HepG2 (cell line): ENCODE data around the gene ZXDA. TPM values are rescaled to one million over a fixed set of nuclear protein-coding genes. Genes with fewer than 3 reads are reported as not detected.

Experiments
- ATAC-seq: fragments of 200-7000 bp; cut with Tn5 transposase; 3 replicates; pipeline ENCODE4 v1.9.1; 2020; ENCODE audit warnings: mild to moderate bottlenecking, moderate library complexity
- BruUV-seq: library from RNA; stranded (reverse); fragments of 400-500 nt; replicated peaks from 2 replicates; lab custom pipeline; 2021; lab: Mats Ljungman, UMichigan
- CTCF ChIA-PET: fragments of 300-600 bp; formaldehyde crosslinking; extraction: SDS; loops from one replicate; lab custom pipeline; 2021; ENCODE audit warnings: low total read pairs, inconsistent platforms, low intra/inter-chr PET ratio; lab: Yijun Ruan, JAX
- POLR2A ChIA-PET: fragments of 350-600 bp; sonication (Branson Sonifier 250); formaldehyde crosslinking; loops from one replicate; lab custom pipeline; 2020; ENCODE audit warnings: antibody characterized with exemption, inconsistent platforms; lab: Yijun Ruan, JAX
- DNase-seq: peaks from one replicate; pipeline ENCODE4 v3.0.0-alpha.2; 2015; ENCODE audit warnings: low spot score
- FAIRE-seq: peaks from 3 replicates; lab custom pipeline; 2011; peaks lifted over from hg19 to GRCh38; lab: Jason Lieb, UNC
- H2AFZ ChIP-seq: one replicate; pipeline ENCODE4 v1.6.1; 2011; ENCODE audit warnings: low read length, inconsistent platforms
- H3K27ac ChIP-seq: fragments of 300-600 bp; 3 replicates; pipeline ENCODE4 v1.8.0; 2011; ENCODE audit warnings: mixed run types, mild to moderate bottlenecking, mixed read lengths, low read length, inconsistent platforms; ENCODE audit not compliant: insufficient read depth; ENCODE audit errors: extremely low read length
- H3K27me3 ChIP-seq, 2 experiments: fragments of 200-600 bp in 1 of 2; 2 replicates in 1 of 2; 3 replicates in 1 of 2; pipeline versions ENCODE4 v1.6.0 to v1.8.0; 2011; ENCODE audit warnings: low read length in 2 of 2, mild to moderate bottlenecking in 2 of 2, moderate library complexity in 2 of 2, inconsistent platforms in 1 of 2; ENCODE audit not compliant: insufficient read depth in 2 of 2, control insufficient read depth in 1 of 2
- H3K36me3 ChIP-seq, 2 experiments: fragments of 200-600 bp in 1 of 2; replicated peaks in 1 of 2; 2 replicates in 1 of 2; 3 replicates in 1 of 2; pipeline versions ENCODE4 v1.5.1 to v1.8.0; 2011; ENCODE audit warnings: low read length in 2 of 2, inconsistent platforms in 1 of 2; ENCODE audit not compliant: insufficient read depth in 2 of 2, control insufficient read depth in 1 of 2
- H3K4me1 ChIP-seq: 2 replicates; pipeline ENCODE4 v1.5.1; 2012; ENCODE audit warnings: low read length, inconsistent platforms; ENCODE audit not compliant: insufficient read depth
- H3K4me2 ChIP-seq: 2 replicates; pipeline ENCODE4 v1.6.0; 2011; ENCODE audit warnings: low read depth, low read length, inconsistent platforms
- H3K4me3 ChIP-seq, 3 experiments: fragments of 200-600 bp in 1 of 3; sonication (generic), shearing (Covaris generic) in 1 of 3; replicated peaks in 1 of 3; 2 replicates each; pipeline ENCODE4 v1.5.1; 2011 to 2016; ENCODE audit warnings: low read length in 3 of 3, inconsistent platforms in 2 of 3, low read depth in 2 of 3, mild to moderate bottlenecking in 2 of 3, control low read depth in 1 of 3, mixed read lengths in 1 of 3; ENCODE audit not compliant: insufficient read depth in 1 of 3
- H3K79me2 ChIP-seq: one replicate; pipeline ENCODE4 v1.6.1; 2011; ENCODE audit warnings: low read length, inconsistent platforms; ENCODE audit not compliant: insufficient read depth
- H3K9ac ChIP-seq: 2 replicates; pipeline ENCODE4 v1.6.0; 2011; ENCODE audit warnings: mild to moderate bottlenecking, low read depth, low read length, inconsistent platforms; ENCODE audit not compliant: insufficient read depth
- H3K9me3 ChIP-seq: 2 replicates; pipeline ENCODE4 v1.5.1; 2012; ENCODE audit warnings: mild to moderate bottlenecking, low read length
- H4K20me1 ChIP-seq: 2 replicates; pipeline ENCODE4 v1.6.0; 2011; ENCODE audit warnings: inconsistent platforms, mild to moderate bottlenecking, low read length, moderate library complexity; ENCODE audit not compliant: insufficient read depth
- AFF4 ChIP-seq: sonication (generic); formaldehyde crosslinking; IDR thresholded peaks from 2 replicates; pipeline ENCODE4 v1.4.0; 2020; ENCODE audit warnings: missing genetic modification reagents
- KLF9 ChIP-seq: IDR thresholded peaks from 2 replicates; pipeline ENCODE4 v1.6.1; 2016; ENCODE audit warnings: low read depth
- PCBP1 ChIP-seq: fragments of 200-400 bp; formaldehyde crosslinking; IDR thresholded peaks from 2 replicates; pipeline ENCODE4 v1.6.1; 2017; ENCODE audit warnings: mild to moderate bottlenecking, low read depth, low read length, borderline replicate concordance
- RARA ChIP-seq: IDR thresholded peaks from 2 replicates; pipeline ENCODE4 v1.6.1; 2016; ENCODE audit warnings: missing genetic modification reagents, missing compliant biosample characterization
- SIN3A ChIP-seq: IDR thresholded peaks from 2 replicates; pipeline ENCODE4 v1.6.1; 2011; ENCODE audit warnings: low read depth, mild to moderate bottlenecking, control low read depth, low read length, borderline replicate concordance
- ZFP62 ChIP-seq: sonication (generic); formaldehyde crosslinking; IDR thresholded peaks from 2 replicates; pipeline ENCODE4 v1.4.0; 2020; ENCODE audit warnings: missing genetic modification reagents
- ZNF260 ChIP-seq: sonication (generic); formaldehyde crosslinking; IDR thresholded peaks from 2 replicates; pipeline ENCODE4 v1.4.0; 2020; ENCODE audit warnings: missing genetic modification reagents, low read depth, mild to moderate bottlenecking, borderline replicate concordance
- ZNF350 ChIP-seq: sonication (generic); formaldehyde crosslinking; IDR thresholded peaks from 2 replicates; pipeline ENCODE4 v1.4.0; 2020; ENCODE audit warnings: mild to moderate bottlenecking, low read depth, missing genetic modification reagents, borderline replicate concordance
- WGBS: methylation state at CpG from one replicate; pipeline ENCODE4 v1.1.6; 2017; ENCODE audit warnings: low lambda C conversion rate; 5-methylcytosine and 5-hydroxymethylcytosine counted together
- in situ Hi-C: cut with HindIII; loops from 2 replicates; pipeline ENCODE4 v1.10.0; 2017; ENCODE audit warnings: low pct_unique_long_range_greater_than_20kb; ENCODE audit not compliant: extremely low pct_ligation_motif_present
- intact Hi-C: fragments of 100-400 bp; cut with micrococcal nuclease; formaldehyde crosslinking; loops from one replicate; pipeline ENCODE4 v1.10.0; 2022; ENCODE audit not compliant: unreplicated experiment
- polyA plus RNA-seq, 8 experiments: library from polyadenylated mRNA; depleted of rRNA in 3 of 8; stranded (reverse) in 7 of 8; unstranded in 1 of 8; fragments of >200 nt; fragmentation: Illumina TruSeq in 4 of 8; extraction: Trizol in 4 of 8; gene quantifications; 2 replicates each; pipeline versions ENCODE4 v1.2.1 to v1.2.3, GENCODE V29; 2011 to 2016; ENCODE audit warnings: low read depth in 4 of 8, missing spikeins in 1 of 8, mixed read lengths in 1 of 8; ENCODE audit not compliant: insufficient read depth in 1 of 8
- total RNA-seq, 5 experiments: library from RNA; depleted of rRNA; stranded (reverse); fragments of >200 nt; fragmentation: Illumina TruSeq; extraction: Trizol; gene quantifications; 2 replicates each; pipeline ENCODE4 v1.2.3, GENCODE V29; 2016; ENCODE audit warnings: low read depth in 1 of 5

Gene ZXDA
- total and polyA plus RNA-seq, 2 of the 13 experiments (the other 11 are each of a cell fraction or from before 2014, with no cell fraction given): not detected

- DNase-seq: no peak
- Histone ChIP-seq H3K4me2 (no peak overlapping the region), H2AFZ (no peak overlapping the region), H3K36me3 (no peaks in the 10 kb centered on the region), H4K20me1 (no peaks in the 10 kb centered on the region), H3K9ac (no peak overlapping the region), H3K27me3 (no peaks in the 10 kb centered on the region), H3K9me3 (no peaks in the 10 kb centered on the region), H3K79me2 (no peaks in the 10 kb centered on the region), H3K4me3 (no peak overlapping the region), H3K4me1 (no peaks in the 10 kb centered on the region), H3K27ac (no peak overlapping the region)
- ChIA-PET CTCF (no interaction called here), POLR2A (no interaction called here)
- TF ChIP-seq ZFP62 (CRISPR knock-in tag) (no peak), PCBP1 (no peak), RARA (CRISPR knock-in tag) (no peak), ZNF260 (CRISPR knock-in tag) (no peak), KLF9 (CRISPR knock-in tag) (no peak), AFF4 (no peak), SIN3A (no peak), ZNF350 (CRISPR knock-in tag) (no peak)
- ATAC-seq: no peak
- no TSS peak for BruUV-seq
- intact Hi-C loops: no loop called here
- in situ Hi-C loops: loop anchor here (25.0 kb wide), 2 partner anchors 92 to 317 kb away; partner anchors contain the start of gene ZXDB
- FAIRE-seq: no peak
- 46% methylated on average over 7 of the region's 7 CpGs for WGBS
Measured at GRCh38 chrX:57904176-57904880, 5.9 kb downstream of the ZXDA start.
